Left forelimb (tissue), 1 donor: ENCODE measurements around the gene CHN1.

ENCODE experiments used
- DNase-seq: peaks from one replicate; pipeline ENCODE4 v3.0.0-alpha.2; 2018; ENCODE audit warnings: low spot score

CHN1 gene

GRCh38 chr2:175010848-175011254 lies 5.7 kb upstream of the CHN1 start:
- DNase-seq: no peak

GRCh38 chr2:175009917-175010621 lies 4.9 kb upstream of the CHN1 start:
- DNase-seq: no peak

- DNase-seq: no peak
Observed at GRCh38 chr2:175008801-175009495, 3.8 kb upstream of the CHN1 start.

- no peak for DNase-seq
Observed at GRCh38 chr2:175008009-175008408, 2.8 kb upstream of the CHN1 start.

GRCh38 chr2:175007510-175007909 lies 2.3 kb upstream of the CHN1 start:
- DNase-seq: no peak

- DNase-seq: no peak
Observed at GRCh38 chr2:175006281-175006680, 1.1 kb upstream of the CHN1 start.

GRCh38 chr2:175005733-175006264 lies 618 bp upstream of the CHN1 start:
- no peak for DNase-seq

- DNase-seq: no peak
Observed at GRCh38 chr2:175004730-175004979, 526 bp downstream of the CHN1 start.

- no peak for DNase-seq
Observed at GRCh38 chr2:175003875-175004729, 1.1 kb downstream of the CHN1 start.

- no peak for DNase-seq
Observed at GRCh38 chr2:175002547-175003274, 2.5 kb downstream of the CHN1 start.

- no peak for DNase-seq
Observed at GRCh38 chr2:175001566-175001965, 3.6 kb downstream of the CHN1 start.

GRCh38 chr2:174997110-174997509 lies 8.1 kb downstream of the CHN1 start:
- DNase-seq: no peak

GRCh38 chr2:174996622-174997021 lies 8.6 kb downstream of the CHN1 start:
- no peak for DNase-seq

- DNase-seq: no peak
Observed at GRCh38 chr2:174994381-174994780, 10.8 kb downstream of the CHN1 start.

GRCh38 chr2:174992886-174993285 lies 12.3 kb downstream of the CHN1 start:
- no peak for DNase-seq

GRCh38 chr2:174985614-174986013 lies 19.6 kb downstream of the CHN1 start:
- no peak for DNase-seq

GRCh38 chr2:174984561-174984960 lies 20.6 kb downstream of the CHN1 start:
- DNase-seq: no peak

- DNase-seq: no peak
Observed at GRCh38 chr2:174981331-174981730, 23.9 kb downstream of the CHN1 start.

- DNase-seq: no peak
Observed at GRCh38 chr2:174979996-174980395, 25.2 kb downstream of the CHN1 start.

GRCh38 chr2:174977364-174977763 lies 27.8 kb downstream of the CHN1 start:
- no peak for DNase-seq

GRCh38 chr2:174974131-174974530 lies 31.1 kb downstream of the CHN1 start:
- no peak for DNase-seq

GRCh38 chr2:174972924-174973323 lies 32.3 kb downstream of the CHN1 start:
- no peak for DNase-seq
